ENCODE measurements around the gene SCOC.

GRCh38 chr4:140331876-140332275 lies 41.6 kb upstream of the SCOC start:
- TF ChIP-seq, protein P1, sequence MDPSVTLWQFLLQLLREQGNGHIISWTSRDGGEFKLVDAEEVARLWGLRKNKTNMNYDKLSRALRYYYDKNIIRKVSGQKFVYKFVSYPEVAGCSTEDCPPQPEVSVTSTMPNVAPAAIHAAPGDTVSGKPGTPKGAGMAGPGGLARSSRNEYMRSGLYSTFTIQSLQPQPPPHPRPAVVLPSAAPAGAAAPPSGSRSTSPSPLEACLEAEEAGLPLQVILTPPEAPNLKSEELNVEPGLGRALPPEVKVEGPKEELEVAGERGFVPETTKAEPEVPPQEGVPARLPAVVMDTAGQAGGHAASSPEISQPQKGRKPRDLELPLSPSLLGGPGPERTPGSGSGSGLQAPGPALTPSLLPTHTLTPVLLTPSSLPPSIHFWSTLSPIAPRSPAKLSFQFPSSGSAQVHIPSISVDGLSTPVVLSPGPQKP (IDR thresholded peaks at IDR 0.05; ENCODE audit: low read depth, low read length), result no peak
- TF ChIP-seq RFX5 (IDR thresholded peaks at IDR 0.05; ENCODE audit: low read depth, low read length) (no peak), JUNB (IDR thresholded peaks at IDR 0.05) (no peak)

All from GM12878 (cell line).